Ureter (tissue), 1 donor: Measurements from ENCODE around the gene THRAP3. TPM values are rescaled to one million over a fixed set of nuclear protein-coding genes. Genes with fewer than 3 reads are reported as not detected.
"Not testable (repeated sequence)": the region's sequence is repeated elsewhere in the genome, so short reads cannot be mapped to it uniquely, and the experiment has no call there.

ENCODE experiments used
- DNase-seq: peaks from one replicate; pipeline ENCODE4 v3.0.0-alpha.2; 2020; ENCODE audit warnings: low spot score
- total RNA-seq: library from RNA; stranded (reverse); gene quantifications from one replicate; pipeline ENCODE4 v1.2.4, GENCODE V29; 2023
- donor health status: DM: yes; HTN: yes; CAD: no.

Gene THRAP3
- 129 TPM for total RNA-seq

GRCh38 chr1:36223996-36224536 is at the start of gene THRAP3:
THRAP3 (plus strand) TSS chr1:36224443; CDS start chr1:36282564, 58,121 bp downstream.
- peak; percentile 100 for DNase-seq

- no peak for DNase-seq
These were observed 49.5 kb upstream of the THRAP3 start for GRCh38 chr1:36174713-36175112.

GRCh38 chr1:36175137-36176095 is 48.8 kb upstream of the THRAP3 start:
- no peak for DNase-seq

- DNase-seq: no peak
These were observed 47.9 kb upstream of the THRAP3 start for GRCh38 chr1:36176106-36176949.

- no peak for DNase-seq
These were observed 46.4 kb upstream of the THRAP3 start for GRCh38 chr1:36177589-36178431.

- DNase-seq: no peak
These were observed 45.6 kb upstream of the THRAP3 start for GRCh38 chr1:36178471-36179219.

- no peak for DNase-seq
These were observed 45.0 kb upstream of the THRAP3 start for GRCh38 chr1:36179220-36179600.

GRCh38 chr1:36182734-36183133 is 41.5 kb upstream of the THRAP3 start:
- no peak for DNase-seq

GRCh38 chr1:36183309-36183856 is 40.9 kb upstream of the THRAP3 start:
- DNase-seq: no peak

GRCh38 chr1:36187800-36188593 is 36.2 kb upstream of the THRAP3 start:
- DNase-seq: peak; percentile 90

- DNase-seq: not testable (repeated sequence)
These were observed 27.4 kb upstream of the THRAP3 start for GRCh38 chr1:36196805-36197204.

- DNase-seq: no peak
These were observed 25.6 kb upstream of the THRAP3 start for GRCh38 chr1:36198641-36199040.

GRCh38 chr1:36199934-36200741 is 24.1 kb upstream of the THRAP3 start:
- no peak for DNase-seq

GRCh38 chr1:36203027-36203553 is 21.2 kb upstream of the THRAP3 start:
- DNase-seq: no peak

GRCh38 chr1:36203554-36204346 is 20.5 kb upstream of the THRAP3 start:
- no peak for DNase-seq

GRCh38 chr1:36204347-36204909 is 19.8 kb upstream of the THRAP3 start:
- no peak for DNase-seq

- DNase-seq: no peak
These were observed 17.9 kb upstream of the THRAP3 start for GRCh38 chr1:36206323-36206858.
